PC-9 (cell line): ENCODE results near the gene ARID5A. TPM values are rescaled to one million over a fixed set of nuclear protein-coding genes. Genes with fewer than 3 reads are reported as not detected.

ENCODE experiments used
- BruUV-seq: library from RNA; stranded (reverse); fragments of 400-500 nt; replicated peaks from 2 replicates; lab custom pipeline; 2021; lab: Mats Ljungman, UMichigan
- CTCF ChIA-PET: fragments of 300-600 bp; sonication (Branson Sonifier 250); formaldehyde crosslinking; loops from one replicate; lab custom pipeline; 2022; ENCODE audit warnings: antibody characterized with exemption; lab: Charles Lee
- POLR2A ChIA-PET: fragments of 300-600 bp; sonication (Branson Sonifier 250); formaldehyde crosslinking; loops from one replicate; lab custom pipeline; 2022; ENCODE audit warnings: antibody characterized with exemption; ENCODE audit not compliant: unreplicated experiment; lab: Charles Lee
- DNase-seq, 2 experiments: peaks; one replicate each; pipeline versions ENCODE4 v3.0.0 to v3.0.0-alpha.2; 2015 to 2022; ENCODE audit warnings: mixed read lengths in 1 of 2
- H2AFZ ChIP-seq: fragments of 200-600 bp; sonication (generic); 2 replicates; pipeline ENCODE4 v1.8.1; 2017; ENCODE audit warnings: antibody characterized with exemption
- H3F3A ChIP-seq: fragments of 200-600 bp; sonication (generic); 2 replicates; pipeline ENCODE4 v1.8.1; 2017; ENCODE audit warnings: antibody characterized with exemption, mild to moderate bottlenecking, low read depth; ENCODE audit not compliant: insufficient read depth
- H3K27ac ChIP-seq: fragments of 200-600 bp; sonication (generic); 2 replicates; pipeline ENCODE4 v1.6.1; 2016; ENCODE audit warnings: mixed run types
- H3K27me3 ChIP-seq: fragments of 200-600 bp; sonication (generic); 2 replicates; pipeline ENCODE4 v1.6.1; 2016; ENCODE audit warnings: low read depth, mixed run types; ENCODE audit not compliant: insufficient read depth
- H3K36me3 ChIP-seq: fragments of 200-600 bp; sonication (generic); 2 replicates; pipeline ENCODE4 v1.6.1; 2016; ENCODE audit warnings: low read depth, mixed run types
- H3K4me1 ChIP-seq: fragments of 200-600 bp; sonication (generic); replicated peaks from 2 replicates; pipeline ENCODE4 v1.6.1; 2016; ENCODE audit warnings: mixed run types; ENCODE audit not compliant: insufficient read depth
- H3K4me2 ChIP-seq: fragments of 200-600 bp; sonication (generic); 2 replicates; pipeline ENCODE4 v1.6.1; 2017; ENCODE audit warnings: mixed run types
- H3K4me3 ChIP-seq: fragments of 200-600 bp; sonication (generic); 2 replicates; pipeline ENCODE4 v1.6.1; 2016; ENCODE audit warnings: mixed run types
- H3K79me2 ChIP-seq: fragments of 200-600 bp; sonication (generic); 2 replicates; pipeline ENCODE4 v1.6.1; 2017; ENCODE audit warnings: low read depth, mixed run types
- H3K9me2 ChIP-seq: fragments of 200-600 bp; sonication (generic); 2 replicates; pipeline ENCODE4 v1.8.1; 2017; ENCODE audit warnings: mild to moderate bottlenecking; ENCODE audit not compliant: insufficient read depth
- H3K9me3 ChIP-seq: fragments of 200-600 bp; sonication (generic); 2 replicates; pipeline ENCODE4 v1.8.1; 2016; ENCODE audit warnings: low read depth; ENCODE audit not compliant: insufficient read depth
- H4K20me1 ChIP-seq: fragments of 200-600 bp; sonication (generic); 2 replicates; pipeline ENCODE4 v1.8.1; 2017; ENCODE audit not compliant: insufficient read depth
- CTCF ChIP-seq: fragments of 200-600 bp; sonication (generic); conservative IDR thresholded peaks from 2 replicates; pipeline ENCODE4 v1.6.1; 2017; ENCODE audit warnings: mixed run types, antibody characterized with exemption, mild to moderate bottlenecking, moderate library complexity
- EZH2 ChIP-seq: fragments of 200-600 bp; sonication (generic); IDR thresholded peaks from 2 replicates; pipeline ENCODE4 v1.8.0; 2017; ENCODE audit warnings: antibody characterized with exemption, low read depth
- intact Hi-C: fragments of 100-400 bp; cut with micrococcal nuclease; formaldehyde crosslinking; loops from one replicate; pipeline ENCODE4 v1.10.0; 2022; ENCODE audit not compliant: unreplicated experiment
- total RNA-seq: library from RNA; stranded (reverse); gene quantifications from 2 replicates; pipeline ENCODE4 v1.2.3, GENCODE V29; 2021

The ARID5A gene
- total RNA-seq, 1 experiment from 2014 or later = 6.0 TPM

DNA sequence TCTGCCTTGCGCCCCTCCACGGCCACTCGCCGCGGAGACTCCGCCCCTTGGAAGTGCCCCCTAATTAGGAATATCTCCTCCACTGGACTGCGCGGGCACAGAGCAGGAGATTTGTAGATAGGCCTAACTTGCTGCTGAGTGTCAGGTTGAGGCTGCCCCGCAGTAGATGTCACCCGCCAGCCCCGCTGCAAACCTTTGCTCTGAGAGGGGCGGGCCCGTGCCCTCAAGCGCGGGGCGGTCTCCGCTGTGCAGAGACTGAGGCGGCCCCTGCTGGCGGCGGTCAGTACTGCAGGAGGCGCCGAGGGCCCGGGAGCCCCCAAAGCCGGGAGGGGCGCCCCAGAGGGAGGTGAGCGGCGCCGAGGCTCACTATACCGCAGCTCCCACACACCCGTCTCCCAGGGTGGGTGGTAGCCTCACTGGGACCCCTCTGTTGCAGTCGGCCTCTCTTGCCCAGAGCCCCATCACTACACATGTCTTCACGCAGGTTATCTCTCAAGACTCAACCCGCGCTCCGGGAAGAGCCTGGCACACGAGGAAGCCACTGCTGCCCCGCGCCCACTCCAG lies 28.5 kb upstream of the ARID5A start:
- intact Hi-C loops = loop anchor here (2.0 to 10.0 kb wide), 3 partner anchors 241 to 369 kb away; partner anchors contain the start of genes ASTL, CIAO1 and STARD7
- CTCF ChIA-PET = interaction anchor here (1.1 to 4.6 kb wide), 2 partner anchors 100 to 104 kb away, joined by 3 to 35 read pairs; no protein-coding TSS in a partner anchor
- H3K4me2 ChIP-seq = peak overlapping the region; percentile 62

GRCh38 chr2:96508521-96509113 lies 27.9 kb upstream of the ARID5A start:
- Histone ChIP-seq H3K4me2 (peak overlapping the region; percentile 62), H3F3A (peaks cover 30% of the 10 kb centered on the region), H3K27ac (no peak overlapping the region), H3K4me1 (peaks cover 46% of the 10 kb centered on the region), H3K9me2 (no peaks in the 10 kb centered on the region), H3K79me2 (no peaks in the 10 kb centered on the region), H3K9me3 (no peaks in the 10 kb centered on the region), H3K4me3 (no peak overlapping the region), H3K27me3 (no peaks in the 10 kb centered on the region), H4K20me1 (no peaks in the 10 kb centered on the region), H2AFZ (no peak overlapping the region), H3K36me3 (no peaks in the 10 kb centered on the region)
- TF ChIP-seq CTCF (no peak), EZH2 (no peak)
- BruUV-seq = no TSS peak
- CTCF ChIA-PET = interaction anchor here (0.6 to 4.6 kb wide), 8 partner anchors 9 to 516 kb away, joined by 3 to 35 read pairs (median 4); no protein-coding TSS in a partner anchor
- POLR2A ChIA-PET = no interaction called here
- no peak for DNase-seq
- intact Hi-C loops = loop anchor here (1.0 to 10.0 kb wide), 8 partner anchors 46 to 370 kb away; partner anchors contain the start of genes ASTL, CIAO1, SNRNP200 and STARD7

More for the DNA sequence above, 28.5 kb upstream of the ARID5A start:
- H2AFZ ChIP-seq = no peak overlapping the region
- H3K36me3 ChIP-seq = no peaks in the 10 kb centered on the region
- POLR2A ChIA-PET = no interaction called here
- H3K4me1 ChIP-seq = peaks cover 52% of the 10 kb centered on the region
- no peaks in the 10 kb centered on the region for H3K9me3 ChIP-seq
- peak; percentile 52 to 79 for DNase-seq
- no peaks in the 10 kb centered on the region for H3K27me3 ChIP-seq
- peaks cover 30% of the 10 kb centered on the region for H3F3A ChIP-seq
- TF ChIP-seq CTCF = peak; percentile 100
- TF ChIP-seq EZH2 = no peak
- no peaks in the 10 kb centered on the region for H3K79me2 ChIP-seq
- H4K20me1 ChIP-seq = no peaks in the 10 kb centered on the region
- BruUV-seq = no TSS peak
- H3K4me3 ChIP-seq = no peak overlapping the region
- H3K27ac ChIP-seq = no peak overlapping the region
- no peaks in the 10 kb centered on the region for H3K9me2 ChIP-seq

DNA sequence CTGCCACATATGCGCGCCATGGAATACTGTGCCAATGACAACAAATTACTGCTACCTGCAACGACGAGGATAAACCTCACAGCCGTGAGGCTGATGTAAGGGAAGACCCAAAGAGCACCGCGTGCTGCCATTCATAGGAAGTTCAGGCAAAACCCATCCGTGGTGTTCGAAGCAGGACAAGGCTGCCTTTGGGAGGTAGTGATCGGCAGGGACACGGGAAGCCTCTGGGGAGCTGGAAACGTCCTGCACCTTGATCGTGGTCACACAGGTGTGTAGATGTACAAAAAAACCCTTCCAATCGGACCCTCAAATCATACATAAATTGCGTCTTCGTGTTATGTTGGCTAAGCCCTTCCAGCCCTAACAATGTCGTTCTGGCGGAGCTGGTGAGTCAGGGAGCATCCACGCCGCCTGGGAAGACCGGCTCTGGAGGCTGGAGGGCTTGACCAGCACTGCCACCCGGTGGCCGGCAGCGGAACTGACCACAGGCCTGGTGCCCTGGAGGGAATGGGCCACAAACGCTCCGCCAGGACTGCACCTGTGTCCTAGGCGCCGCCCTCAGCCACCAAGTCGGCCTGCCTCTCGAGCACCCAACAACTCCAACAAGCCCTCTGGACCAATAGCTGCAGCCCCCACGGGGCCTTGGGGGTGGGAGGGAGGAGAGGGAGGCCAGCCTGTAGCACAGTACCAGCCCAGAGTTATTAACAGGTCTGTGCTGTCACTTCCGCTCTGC lies 27.3 kb upstream of the ARID5A start:
- peak; percentile 82 to 94 for DNase-seq
- no peak overlapping the region for H2AFZ ChIP-seq
- no peaks in the 10 kb centered on the region for H3K36me3 ChIP-seq
- intact Hi-C loops = loop anchor here (1.0 to 10.0 kb wide), 8 partner anchors 45 to 370 kb away; partner anchors contain the start of genes ASTL, CIAO1, SNRNP200 and STARD7
- TF ChIP-seq EZH2 (no peak), CTCF (peak; percentile 100)
- H3K4me2 ChIP-seq = peak overlapping the region; percentile 39
- H4K20me1 ChIP-seq = no peaks in the 10 kb centered on the region
- no peaks in the 10 kb centered on the region for H3K79me2 ChIP-seq
- CTCF ChIA-PET = interaction anchor here (0.6 to 4.6 kb wide), 9 partner anchors 9 to 517 kb away, joined by 3 to 35 read pairs (median 4); no protein-coding TSS in a partner anchor
- BruUV-seq = no TSS peak
- H3F3A ChIP-seq = peaks cover 30% of the 10 kb centered on the region
- H3K27ac ChIP-seq = no peak overlapping the region
- no peaks in the 10 kb centered on the region for H3K27me3 ChIP-seq
- H3K4me1 ChIP-seq = peaks cover 40% of the 10 kb centered on the region
- no peak overlapping the region for H3K4me3 ChIP-seq
- no peaks in the 10 kb centered on the region for H3K9me3 ChIP-seq
- POLR2A ChIA-PET = no interaction called here
- no peaks in the 10 kb centered on the region for H3K9me2 ChIP-seq
